ENCODE data around the gene RFC2. TPM values are rescaled to one million over a fixed set of nuclear protein-coding genes. Genes with fewer than 3 reads are reported as not detected.
A peak's percentile ranks its signal among the peaks of the same experiment; 100 is the strongest.

Gene RFC2
- total RNA-seq, 3 donors from 2014 or later (not counting 1 experiment from before 2014, with no cell fraction given): 16.9 to 26.5 (median 20.5) TPM

DNA sequence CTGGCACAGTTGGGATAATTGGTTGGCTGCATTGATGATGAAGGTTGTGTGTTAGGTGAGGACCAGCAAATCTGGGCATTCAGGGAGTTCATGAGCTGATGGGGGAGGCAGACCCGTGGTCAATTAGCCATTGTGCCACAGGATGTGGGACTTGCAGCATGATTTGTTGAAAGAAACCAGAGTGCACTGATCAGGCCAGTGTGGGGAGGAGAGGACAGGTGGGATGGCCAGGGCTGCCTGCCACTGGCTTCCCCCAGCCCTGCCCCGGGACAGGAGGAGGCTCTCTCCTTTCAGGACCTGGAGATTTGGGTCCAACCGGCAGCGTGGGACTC is 39.3 kb upstream of the RFC2 start:
- H3K27ac Mint-ChIP-seq: peak overlapping the region in 1 of 2 donors; percentile 22
- Histone ChIP-seq H3K27me3 (ENCODE audit: control insufficient read depth, insufficient read depth, low read length) (no peaks in the 10 kb centered on the region), H3K27ac (ENCODE audit: low read length) (no peak overlapping the region), H3K9me3 (ENCODE audit: control insufficient read depth, insufficient read depth, low read length) (no peaks in the 10 kb centered on the region), H3K4me1 (ENCODE audit: control insufficient read depth, insufficient read depth, low read length) (peaks cover 26% of the 10 kb centered on the region), H3K36me3 (ENCODE audit: control insufficient read depth, insufficient read depth, low read length) (no peaks in the 10 kb centered on the region), H3K4me3 (ENCODE audit: low read length) (no peak overlapping the region)
- WGBS (ENCODE audit: insufficient coverage): 15% methylated on average over 2 of the region's 4 CpGs
- TF ChIP-seq, protein P1, sequence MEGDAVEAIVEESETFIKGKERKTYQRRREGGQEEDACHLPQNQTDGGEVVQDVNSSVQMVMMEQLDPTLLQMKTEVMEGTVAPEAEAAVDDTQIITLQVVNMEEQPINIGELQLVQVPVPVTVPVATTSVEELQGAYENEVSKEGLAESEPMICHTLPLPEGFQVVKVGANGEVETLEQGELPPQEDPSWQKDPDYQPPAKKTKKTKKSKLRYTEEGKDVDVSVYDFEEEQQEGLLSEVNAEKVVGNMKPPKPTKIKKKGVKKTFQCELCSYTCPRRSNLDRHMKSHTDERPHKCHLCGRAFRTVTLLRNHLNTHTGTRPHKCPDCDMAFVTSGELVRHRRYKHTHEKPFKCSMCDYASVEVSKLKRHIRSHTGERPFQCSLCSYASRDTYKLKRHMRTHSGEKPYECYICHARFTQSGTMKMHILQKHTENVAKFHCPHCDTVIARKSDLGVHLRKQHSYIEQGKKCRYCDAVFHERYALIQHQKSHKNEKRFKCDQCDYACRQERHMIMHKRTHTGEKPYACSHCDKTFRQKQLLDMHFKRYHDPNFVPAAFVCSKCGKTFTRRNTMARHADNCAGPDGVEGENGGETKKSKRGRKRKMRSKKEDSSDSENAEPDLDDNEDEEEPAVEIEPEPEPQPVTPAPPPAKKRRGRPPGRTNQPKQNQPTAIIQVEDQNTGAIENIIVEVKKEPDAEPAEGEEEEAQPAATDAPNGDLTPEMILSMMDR (IDR thresholded peaks at IDR 0.05): no peak
- ATAC-seq (no peak), DNase-seq (no peak)
- H3K4me1 Mint-ChIP-seq: peaks cover 21 to 38% of the 10 kb centered on the region in 2 donors
- no peaks in the 10 kb centered on the region for H3K27me3 Mint-ChIP-seq (ENCODE audit: low read depth in 2 of 2)
- peak overlapping the region; percentile 47 for H3K4me3 Mint-ChIP-seq
- no peaks in the 10 kb centered on the region for H3K9me3 Mint-ChIP-seq
- H3K36me3 Mint-ChIP-seq: no peaks in the 10 kb centered on the region
- intact Hi-C loops (cut with micrococcal nuclease): loop anchor here (5.0 to 10.0 kb wide), 2 partner anchors 36 to 229 kb away; no protein-coding TSS in a partner anchor

DNA sequence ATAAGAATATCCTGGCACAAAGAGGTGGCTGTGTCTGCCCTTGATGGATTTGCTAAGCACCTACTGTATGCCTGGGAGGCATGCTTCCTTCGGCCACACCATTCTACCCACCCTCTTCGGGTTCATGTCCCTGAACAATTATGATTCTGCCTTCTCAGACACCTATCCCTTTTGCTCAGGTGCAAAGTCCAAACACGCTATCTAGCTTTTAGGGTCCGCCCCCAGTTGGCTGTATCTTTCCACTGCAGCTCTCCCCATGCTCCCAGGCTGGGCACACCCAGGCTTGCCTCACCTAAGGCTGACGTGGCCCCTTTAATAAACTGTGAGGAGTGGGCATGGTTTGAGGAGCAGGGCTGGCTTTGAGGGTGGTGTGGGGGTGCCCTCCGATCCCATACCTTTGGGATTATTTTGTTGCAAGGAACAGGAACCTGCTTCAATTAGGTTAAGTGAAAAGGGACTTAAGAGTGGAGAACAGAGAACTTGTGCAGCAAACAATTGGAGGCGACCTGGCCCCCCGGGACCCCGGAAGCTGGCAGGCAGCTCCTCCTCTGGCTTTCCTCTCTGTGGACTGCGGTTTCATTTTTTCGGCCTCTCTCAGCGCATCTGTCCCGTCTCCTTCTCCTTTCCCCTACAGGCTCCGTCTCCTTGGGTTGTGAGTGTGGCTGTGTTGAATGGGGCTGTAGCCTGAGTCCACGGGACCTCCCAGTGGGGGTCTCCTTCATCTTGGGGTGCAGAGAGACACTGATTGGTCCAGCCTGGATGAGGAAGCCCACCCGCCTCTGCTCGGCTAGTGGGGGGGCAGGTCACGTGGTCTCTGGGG is 38.8 kb upstream of the RFC2 start:
- ATAC-seq (no peak), DNase-seq (no peak)
- H3K27ac Mint-ChIP-seq: peak overlapping the region; percentile 22 to 48
- H3K4me3 Mint-ChIP-seq: peak overlapping the region; percentile 47
- Histone ChIP-seq H3K27me3 (ENCODE audit: control insufficient read depth, insufficient read depth, low read length) (no peaks in the 10 kb centered on the region), H3K4me3 (ENCODE audit: low read length) (no peak overlapping the region), H3K27ac (ENCODE audit: low read length) (no peak overlapping the region), H3K4me1 (ENCODE audit: control insufficient read depth, insufficient read depth, low read length) (peaks cover 32% of the 10 kb centered on the region), H3K36me3 (ENCODE audit: control insufficient read depth, insufficient read depth, low read length) (no peaks in the 10 kb centered on the region), H3K9me3 (ENCODE audit: control insufficient read depth, insufficient read depth, low read length) (no peaks in the 10 kb centered on the region)
- intact Hi-C loops (cut with micrococcal nuclease): loop anchor here (5.0 to 10.0 kb wide), 2 partner anchors 36 to 228 kb away; no protein-coding TSS in a partner anchor
- H3K4me1 Mint-ChIP-seq: peaks cover 27 to 44% of the 10 kb centered on the region in 2 donors
- 70% methylated on average over 18 of the region's 18 CpGs for WGBS (ENCODE audit: insufficient coverage)
- no peaks in the 10 kb centered on the region for H3K36me3 Mint-ChIP-seq
- H3K27me3 Mint-ChIP-seq (ENCODE audit: low read depth in 2 of 2): no peaks in the 10 kb centered on the region
- TF ChIP-seq, protein P1 (IDR thresholded peaks at IDR 0.05): no peak
- no peaks in the 10 kb centered on the region for H3K9me3 Mint-ChIP-seq

DNA sequence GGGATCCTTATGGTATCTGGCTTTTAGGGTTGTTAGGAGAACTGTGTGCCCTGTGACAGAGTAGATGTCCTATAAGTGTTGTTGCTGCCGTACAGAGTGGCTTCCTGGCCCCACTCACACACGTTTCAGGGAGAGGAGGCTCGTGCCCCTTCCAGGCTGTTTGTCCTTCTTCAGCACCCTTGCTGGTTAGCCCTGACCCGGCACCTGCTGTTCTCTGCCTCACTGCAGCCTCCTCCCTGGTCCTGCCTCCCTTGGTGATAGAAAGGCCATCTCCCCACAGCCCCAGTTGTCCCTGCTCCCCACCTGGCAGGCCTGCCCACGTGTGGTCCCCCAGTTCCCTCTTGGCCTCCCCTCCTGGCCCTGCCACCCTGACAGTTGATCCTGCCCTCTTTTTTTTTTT is 37.3 kb upstream of the RFC2 start:
- WGBS (ENCODE audit: insufficient coverage): 73% methylated on average over 5 of the region's 5 CpGs
- H3K27me3 ChIP-seq (ENCODE audit: control insufficient read depth, insufficient read depth, low read length): no peaks in the 10 kb centered on the region
- Mint-ChIP-seq H3K4me3 (peak overlapping the region; percentile 31), H3K9me3 (no peaks in the 10 kb centered on the region), H3K36me3 (no peaks in the 10 kb centered on the region), H3K4me1 (peaks cover 34 to 53% of the 10 kb centered on the region in 2 donors), H3K27me3 (ENCODE audit: low read depth in 2 of 2) (peaks cover 0 to 3% of the 10 kb centered on the region in 2 donors), H3K27ac (peak overlapping the region in 1 of 2 donors; percentile 42)
- DNase-seq: no peak
- ATAC-seq: no peak
- H3K9me3 ChIP-seq (ENCODE audit: control insufficient read depth, insufficient read depth, low read length): no peaks in the 10 kb centered on the region
- H3K27ac ChIP-seq (ENCODE audit: low read length): no peak overlapping the region
- no peak overlapping the region for H3K4me3 ChIP-seq (ENCODE audit: low read length)
- intact Hi-C loops (cut with micrococcal nuclease): loop anchor here (5.0 to 10.0 kb wide), 2 partner anchors 34 to 227 kb away; no protein-coding TSS in a partner anchor
- H3K4me1 ChIP-seq (ENCODE audit: control insufficient read depth, insufficient read depth, low read length): peaks cover 46% of the 10 kb centered on the region
- TF ChIP-seq, protein P1 (IDR thresholded peaks at IDR 0.05): no peak
- no peaks in the 10 kb centered on the region for H3K36me3 ChIP-seq (ENCODE audit: control insufficient read depth, insufficient read depth, low read length)

Data from natural killer cell (primary cell).